GM12801 (cell line): Measurements from ENCODE around the gene GAK.

Source experiments
- TF ChIP-seq, protein P1 (sequence below): IDR thresholded peaks from one replicate; pipeline ENCODE4 v1.5.1; 2011; ENCODE audit warnings: control low read depth; ENCODE audit not compliant: insufficient read length; ENCODE audit errors: extremely low read depth

The GAK gene

DNA sequence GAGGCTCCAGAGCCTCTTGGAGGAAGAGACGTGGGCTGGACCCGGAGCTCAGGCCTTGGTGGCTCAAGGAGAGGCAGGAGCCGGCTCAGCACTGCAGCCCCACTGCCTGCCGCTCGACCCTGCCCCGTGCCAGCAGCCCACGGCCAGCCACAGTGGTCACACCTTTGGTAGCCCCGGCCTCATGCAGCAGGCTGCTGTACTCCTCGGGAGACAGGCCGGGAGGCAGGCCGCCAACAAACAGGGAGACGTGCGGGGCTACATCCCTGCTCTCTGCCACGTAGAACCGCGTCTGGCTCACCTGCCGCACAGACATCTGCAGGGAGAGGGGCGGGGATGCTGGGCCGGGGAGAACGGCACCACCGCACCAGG is 33.6 kb upstream of the GAK start:
- TF ChIP-seq, protein P1, sequence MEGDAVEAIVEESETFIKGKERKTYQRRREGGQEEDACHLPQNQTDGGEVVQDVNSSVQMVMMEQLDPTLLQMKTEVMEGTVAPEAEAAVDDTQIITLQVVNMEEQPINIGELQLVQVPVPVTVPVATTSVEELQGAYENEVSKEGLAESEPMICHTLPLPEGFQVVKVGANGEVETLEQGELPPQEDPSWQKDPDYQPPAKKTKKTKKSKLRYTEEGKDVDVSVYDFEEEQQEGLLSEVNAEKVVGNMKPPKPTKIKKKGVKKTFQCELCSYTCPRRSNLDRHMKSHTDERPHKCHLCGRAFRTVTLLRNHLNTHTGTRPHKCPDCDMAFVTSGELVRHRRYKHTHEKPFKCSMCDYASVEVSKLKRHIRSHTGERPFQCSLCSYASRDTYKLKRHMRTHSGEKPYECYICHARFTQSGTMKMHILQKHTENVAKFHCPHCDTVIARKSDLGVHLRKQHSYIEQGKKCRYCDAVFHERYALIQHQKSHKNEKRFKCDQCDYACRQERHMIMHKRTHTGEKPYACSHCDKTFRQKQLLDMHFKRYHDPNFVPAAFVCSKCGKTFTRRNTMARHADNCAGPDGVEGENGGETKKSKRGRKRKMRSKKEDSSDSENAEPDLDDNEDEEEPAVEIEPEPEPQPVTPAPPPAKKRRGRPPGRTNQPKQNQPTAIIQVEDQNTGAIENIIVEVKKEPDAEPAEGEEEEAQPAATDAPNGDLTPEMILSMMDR: no peak

DNA sequence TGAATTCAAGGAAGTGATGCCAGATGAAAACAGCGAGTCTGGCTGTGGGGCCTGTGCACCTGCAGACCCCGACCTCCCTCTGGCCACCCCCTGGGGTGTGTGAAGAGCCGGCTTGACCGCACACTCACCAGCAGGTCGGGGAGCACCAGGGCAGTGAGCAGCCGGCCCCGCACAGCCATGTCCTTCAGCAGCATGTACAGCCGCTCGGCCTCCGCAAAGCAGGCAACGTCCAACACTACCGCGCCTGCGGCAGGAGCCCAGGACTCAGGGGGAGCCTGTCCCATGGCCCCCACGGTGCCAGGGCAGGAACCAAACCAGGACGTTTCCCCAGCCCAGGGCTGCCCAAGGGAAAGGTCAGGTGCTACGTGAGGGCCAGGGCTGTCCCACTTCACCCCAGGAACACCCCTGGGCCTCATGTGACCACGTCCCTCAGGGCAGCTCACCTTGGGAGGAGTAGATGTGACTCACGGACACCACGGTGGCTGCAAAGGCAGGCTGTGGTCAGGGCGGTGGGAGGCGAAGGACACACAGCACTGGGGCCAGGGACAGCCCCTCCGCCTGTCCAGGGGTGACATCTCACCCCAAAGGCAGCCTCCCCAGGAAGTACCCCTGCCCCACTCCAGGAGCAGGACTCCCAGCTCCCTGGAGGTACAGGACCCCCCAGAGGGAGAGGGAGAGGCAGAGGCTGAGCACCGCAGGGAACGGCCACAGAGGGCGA is 33.1 kb upstream of the GAK start:
- TF ChIP-seq, protein P1: no peak

DNA sequence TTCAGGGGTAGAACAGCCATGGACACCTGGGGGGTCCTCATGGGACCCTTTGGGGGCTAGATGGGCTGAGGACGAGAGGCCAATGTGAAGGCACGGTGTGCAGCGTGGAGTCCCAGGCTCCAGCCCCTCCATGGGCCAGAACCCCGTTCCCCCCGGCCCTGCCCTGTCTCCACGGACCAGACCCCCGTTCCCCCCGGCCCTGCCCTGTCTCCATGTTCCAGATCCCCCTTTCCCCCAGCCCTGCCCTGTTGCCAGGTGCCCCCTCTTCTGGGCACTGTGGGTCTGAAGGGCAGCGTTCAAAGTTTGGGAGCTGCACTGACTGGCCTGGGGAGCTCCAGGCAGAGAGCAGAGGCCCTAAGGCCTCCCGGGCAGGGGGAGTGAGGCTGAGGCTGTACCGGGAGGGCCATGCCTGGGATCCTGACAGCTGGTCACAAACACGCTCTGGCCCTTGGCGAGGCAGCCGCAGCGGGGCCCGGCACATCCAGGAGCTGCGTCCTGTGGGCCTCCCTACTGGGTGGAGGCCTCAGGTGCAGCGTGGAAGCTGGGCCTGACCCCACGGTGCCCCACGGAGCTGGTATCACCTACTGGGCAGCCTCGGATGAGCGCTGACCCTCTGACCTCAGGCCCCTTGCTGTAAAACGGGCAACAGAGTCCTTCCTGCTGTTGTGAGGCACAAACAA is 32.4 kb upstream of the GAK start:
- TF ChIP-seq, protein P1: no peak

DNA sequence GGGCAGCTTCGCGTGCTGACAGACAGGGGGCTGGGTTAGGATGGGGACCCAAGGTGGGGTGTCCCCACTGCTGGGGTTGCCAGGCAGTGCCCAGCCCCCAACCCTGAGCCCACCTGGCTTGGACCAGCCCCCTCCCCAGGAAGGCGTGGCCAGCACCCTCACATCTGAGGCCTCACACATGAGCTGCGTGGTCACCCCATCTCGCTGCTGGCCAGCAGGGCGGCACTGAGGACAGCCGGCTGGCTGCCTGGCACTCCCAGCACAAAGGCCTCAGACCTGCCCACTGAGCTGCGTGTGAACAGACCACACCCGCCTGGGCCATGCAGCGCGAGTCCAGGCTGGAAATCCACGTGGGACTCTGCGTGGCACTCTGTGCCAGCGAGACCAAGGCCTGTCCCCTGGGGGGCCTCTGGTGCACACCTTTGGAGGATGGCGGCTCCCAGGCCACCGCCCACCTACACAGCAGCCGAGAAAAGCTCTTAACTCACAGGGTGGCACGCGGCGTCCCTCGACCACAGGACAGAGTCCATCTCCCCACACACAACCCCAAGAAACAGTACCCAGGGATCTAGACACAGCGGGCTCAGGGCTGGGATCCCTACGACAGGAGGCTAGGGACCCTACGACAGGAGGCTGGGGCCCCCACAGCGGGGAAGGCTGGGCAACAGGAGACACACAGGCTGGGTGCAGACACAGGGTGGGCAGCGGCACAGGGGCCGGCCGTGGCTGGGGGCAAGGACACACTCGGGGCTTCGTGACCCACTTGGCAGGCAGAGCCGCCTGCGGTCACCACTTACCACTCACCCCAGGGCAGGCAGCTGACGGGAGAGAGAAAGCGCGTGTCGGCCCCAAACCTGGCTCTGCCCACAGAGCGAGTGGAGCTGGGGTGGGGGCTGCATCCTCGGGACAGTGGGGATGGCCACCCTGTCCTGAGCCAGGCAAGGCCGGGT is 31.4 kb upstream of the GAK start:
- TF ChIP-seq, protein P1: no peak

DNA sequence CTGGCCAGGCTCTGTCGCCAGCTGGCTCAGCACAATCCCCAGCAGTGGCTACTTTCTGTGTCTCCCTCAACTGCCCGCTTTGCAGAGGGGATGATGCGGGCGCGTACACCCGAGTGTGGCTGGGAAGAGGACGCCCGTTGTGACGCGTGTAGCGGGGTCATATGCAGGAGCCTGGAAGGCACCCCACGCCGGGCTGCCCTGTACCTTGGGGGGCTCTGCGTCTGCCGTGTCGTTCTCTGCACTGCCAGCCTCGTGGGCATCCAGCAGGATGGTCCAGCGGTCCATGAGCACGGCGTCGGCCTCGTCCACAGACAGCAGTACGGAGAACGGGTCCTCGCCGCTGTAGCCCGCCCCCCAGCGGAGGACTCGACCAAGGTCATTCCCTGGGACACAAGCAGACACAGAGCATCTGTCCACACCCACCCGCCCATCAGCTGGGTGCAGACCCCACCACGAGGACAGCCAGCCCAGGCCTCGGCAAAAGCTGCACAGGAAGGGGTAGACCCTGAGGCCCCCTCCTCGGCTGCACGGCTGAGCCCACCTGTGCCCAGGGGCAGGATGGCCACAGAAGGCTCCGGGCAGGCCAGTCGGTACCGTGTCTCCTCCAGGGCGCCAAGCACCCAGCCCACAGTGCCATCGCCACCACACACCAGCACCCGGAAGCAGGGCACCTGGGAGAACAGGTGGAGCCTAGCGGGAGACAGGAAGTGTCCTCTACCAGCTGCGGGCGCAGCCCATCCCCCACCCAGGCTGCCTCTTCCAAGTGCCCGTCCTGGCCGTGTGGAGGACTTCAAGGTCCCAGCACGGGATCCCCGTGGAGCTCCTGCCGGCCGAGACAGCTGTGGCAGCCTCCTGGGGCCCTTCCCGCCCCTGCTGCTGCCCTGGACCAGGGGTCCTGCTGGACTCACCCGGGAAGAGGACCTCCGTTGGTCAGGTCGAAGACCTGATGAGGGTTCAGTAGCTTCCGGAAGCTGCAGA is 30.4 kb upstream of the GAK start:
- TF ChIP-seq, protein P1: no peak

DNA sequence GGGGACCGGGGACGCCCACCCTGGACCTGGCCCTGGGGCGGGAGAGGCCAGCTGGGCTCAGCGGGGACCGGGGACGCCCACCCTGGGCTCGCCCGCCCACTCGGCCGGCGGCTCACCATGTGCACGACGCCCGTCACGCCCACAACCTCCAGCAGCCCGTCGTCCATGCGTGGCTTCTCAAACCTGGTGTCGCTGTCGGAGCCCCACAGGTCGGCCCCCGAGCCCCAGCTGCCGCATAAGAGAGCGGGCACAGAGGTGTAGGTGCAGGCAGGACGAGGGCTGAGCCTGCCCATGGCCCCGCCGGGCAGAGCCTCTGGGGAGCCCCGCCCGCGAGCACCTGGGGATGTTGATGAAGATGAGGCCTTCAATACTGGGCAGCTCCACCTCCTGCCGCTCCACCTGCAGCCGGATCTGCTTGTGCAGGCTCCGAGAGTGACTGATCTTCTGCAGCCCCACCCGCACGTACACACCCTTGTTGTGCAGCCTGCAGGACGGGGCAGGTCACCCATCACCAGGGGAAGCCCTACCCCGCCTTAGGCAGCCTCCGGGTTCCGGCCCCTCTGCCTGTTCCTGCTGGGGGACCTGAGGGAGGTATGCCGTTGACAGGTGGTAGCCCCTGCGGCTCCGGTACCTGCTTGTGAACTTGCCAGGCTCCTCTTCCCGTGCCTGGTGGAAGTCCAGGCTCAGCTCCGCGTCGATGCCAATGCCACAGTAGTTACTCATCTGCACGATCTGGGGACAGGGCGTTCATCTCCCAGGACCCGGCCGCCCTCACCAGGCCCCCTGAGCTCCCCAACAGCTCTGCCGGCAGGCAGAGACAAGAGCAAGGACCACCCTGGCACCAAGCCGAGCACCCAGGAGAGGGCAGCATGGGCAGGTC is 29.5 kb upstream of the GAK start:
- TF ChIP-seq, protein P1: no peak
